H9 (cell line): Measurements from ENCODE around the gene ABCA1. TPM values are rescaled to one million over a fixed set of nuclear protein-coding genes. Genes with fewer than 3 reads are reported as not detected.

Source experiments
- DNase-seq: peaks from one replicate; pipeline ENCODE4 v3.0.0-alpha.2; 2017
- H2AFZ ChIP-seq: one replicate; pipeline ENCODE4 v1.6.1; 2013; ENCODE audit warnings: mild to moderate bottlenecking, low read length, control low read depth, moderate library complexity
- H2AK5ac ChIP-seq: 2 replicates; pipeline ENCODE4 v1.6.1; 2013; ENCODE audit warnings: low read length, control low read depth, mixed read lengths; ENCODE audit not compliant: insufficient read length
- H2BK120ac ChIP-seq: one replicate; pipeline ENCODE4 v1.6.1; 2013; ENCODE audit warnings: low read depth, mild to moderate bottlenecking, low read length, control low read depth, inconsistent platforms; ENCODE audit not compliant: poor library complexity, severe bottlenecking
- H2BK12ac ChIP-seq: 2 replicates; pipeline ENCODE4 v1.6.1; 2013; ENCODE audit warnings: low read length, control low read depth, mixed read lengths, low read depth; ENCODE audit not compliant: insufficient read length
- H2BK15ac ChIP-seq: 2 replicates; pipeline ENCODE4 v1.6.1; 2013; ENCODE audit warnings: low read depth, low read length, control low read depth
- H2BK20ac ChIP-seq: one replicate; pipeline ENCODE4 v1.6.1; 2013; ENCODE audit warnings: low read depth, mild to moderate bottlenecking, low read length, control low read depth, inconsistent platforms; ENCODE audit not compliant: poor library complexity, severe bottlenecking
- H2BK5ac ChIP-seq: 2 replicates; pipeline ENCODE4 v1.6.1; 2013; ENCODE audit warnings: low read length, control low read depth, mixed read lengths; ENCODE audit not compliant: insufficient read length
- H3K14ac ChIP-seq: 2 replicates; pipeline ENCODE4 v1.6.1; 2013; ENCODE audit warnings: low read length, control low read depth; ENCODE audit not compliant: insufficient read depth
- H3K18ac ChIP-seq: 2 replicates; pipeline ENCODE4 v1.6.1; 2013; ENCODE audit warnings: low read depth, mild to moderate bottlenecking, mixed read lengths, low read length, control low read depth; ENCODE audit not compliant: insufficient read length
- H3K23ac ChIP-seq: 2 replicates; pipeline ENCODE4 v1.6.1; 2013; ENCODE audit warnings: low read length, control low read depth, mixed read lengths, low read depth; ENCODE audit not compliant: insufficient read length
- H3K23me2 ChIP-seq: 2 replicates; pipeline ENCODE4 v1.6.1; 2013; ENCODE audit warnings: low read depth, mild to moderate bottlenecking, mixed read lengths, low read length, control low read depth; ENCODE audit not compliant: insufficient read length, poor library complexity, severe bottlenecking
- H3K27ac ChIP-seq: 2 replicates; pipeline ENCODE4 v1.5.1; 2013; ENCODE audit warnings: low read length, control low read depth, mixed read lengths, low read depth; ENCODE audit not compliant: insufficient read length
- H3K27me3 ChIP-seq: 2 replicates; pipeline ENCODE4 v1.6.1; 2013; ENCODE audit warnings: low read length, control low read depth, inconsistent platforms; ENCODE audit not compliant: insufficient read depth
- H3K4ac ChIP-seq: 2 replicates; pipeline ENCODE4 v1.6.1; 2013; ENCODE audit warnings: low read depth, mild to moderate bottlenecking, control low read depth, inconsistent platforms, low read length, moderate library complexity
- H3K4me1 ChIP-seq: 2 replicates; pipeline ENCODE4 v1.6.1; 2013; ENCODE audit warnings: low read length, control low read depth, inconsistent platforms; ENCODE audit not compliant: insufficient read depth
- H3K4me2 ChIP-seq: 2 replicates; pipeline ENCODE4 v1.6.1; 2013; ENCODE audit warnings: low read length, control low read depth, mixed read lengths; ENCODE audit not compliant: insufficient read length, insufficient read depth
- H3K56ac ChIP-seq: 2 replicates; pipeline ENCODE4 v1.6.1; 2013; ENCODE audit warnings: low read depth, mild to moderate bottlenecking, mixed read lengths, low read length, control low read depth; ENCODE audit not compliant: insufficient read length
- H3K79me1 ChIP-seq: 2 replicates; pipeline ENCODE4 v1.6.1; 2013; ENCODE audit warnings: low read depth, mild to moderate bottlenecking, moderate library complexity, low read length, control low read depth, inconsistent platforms; ENCODE audit not compliant: insufficient read depth, poor library complexity, severe bottlenecking
- H3K79me2 ChIP-seq: 2 replicates; pipeline ENCODE4 v1.6.1; 2013; ENCODE audit warnings: low read length, control low read depth, inconsistent platforms; ENCODE audit not compliant: insufficient read depth
- H3K9ac ChIP-seq: 2 replicates; pipeline ENCODE4 v1.6.1; 2013; ENCODE audit warnings: low read length, control low read depth, mixed read lengths; ENCODE audit not compliant: insufficient read length; ENCODE audit errors: extremely low read depth
- H3K9me3 ChIP-seq: one replicate; pipeline ENCODE4 v1.6.1; 2013; ENCODE audit warnings: low read depth, low read length, inconsistent platforms; ENCODE audit not compliant: control insufficient read depth
- H3T11ph ChIP-seq: one replicate; pipeline ENCODE4 v1.6.1; 2013; ENCODE audit warnings: mild to moderate bottlenecking, low read length, control low read depth, inconsistent platforms
- H4K20me1 ChIP-seq: one replicate; pipeline ENCODE4 v1.6.1; 2013; ENCODE audit not compliant: control insufficient read depth, insufficient read length, insufficient read depth
- H4K5ac ChIP-seq: 2 replicates; pipeline ENCODE4 v1.6.1; 2013; ENCODE audit warnings: low read depth, mild to moderate bottlenecking, mixed read lengths, low read length, control low read depth; ENCODE audit not compliant: insufficient read length
- H4K8ac ChIP-seq: replicated peaks from 2 replicates; pipeline ENCODE4 v1.6.1; 2013; ENCODE audit warnings: low read length, control low read depth, mixed read lengths, low read depth; ENCODE audit not compliant: insufficient read length
- H4K91ac ChIP-seq: 2 replicates; pipeline ENCODE4 v1.6.1; 2013; ENCODE audit warnings: low read depth, mild to moderate bottlenecking, moderate library complexity, mixed read lengths, low read length, control low read depth; ENCODE audit not compliant: insufficient read length
- H3K27ac Mint-ChIP-seq, 3 experiments: 2 replicates in 2 of 3; 3 replicates in 1 of 3; pipeline ENCODE4 v1.8.0; 2020 to 2021; ENCODE audit warnings: mixed read lengths in 3 of 3, mild to moderate bottlenecking in 1 of 3, moderate library complexity in 1 of 3
- H3K27me3 Mint-ChIP-seq: 2 replicates; pipeline ENCODE4 v1.8.0; 2021; ENCODE audit warnings: low read depth, mild to moderate bottlenecking, moderate library complexity, mixed read lengths
- H3K36me3 Mint-ChIP-seq, 3 experiments: 2 replicates in 2 of 3; 3 replicates in 1 of 3; pipeline ENCODE4 v1.8.0; 2020 to 2021; ENCODE audit warnings: low read depth in 3 of 3, mixed read lengths in 3 of 3; ENCODE audit not compliant: insufficient read depth in 1 of 3
- H3K4me1 Mint-ChIP-seq, 2 experiments: 2 replicates each; pipeline ENCODE4 v1.8.0; 2020; ENCODE audit warnings: mixed read lengths in 2 of 2
- H3K4me3 Mint-ChIP-seq, 2 experiments: 2 replicates in 1 of 2; 3 replicates in 1 of 2; pipeline ENCODE4 v1.8.0; 2020 to 2021; ENCODE audit warnings: mild to moderate bottlenecking in 2 of 2, mixed read lengths in 2 of 2, moderate library complexity in 1 of 2
- H3K9me3 Mint-ChIP-seq, 2 experiments: 2 replicates in 1 of 2; 3 replicates in 1 of 2; pipeline ENCODE4 v1.8.0; 2020; ENCODE audit warnings: mild to moderate bottlenecking in 2 of 2, mixed read lengths in 2 of 2, moderate library complexity in 1 of 2
- CTCF ChIP-seq: fragments of 200-600 bp; sonication (generic); conservative IDR thresholded peaks from 3 replicates; pipeline ENCODE4 v1.8.0; 2021; ENCODE audit warnings: antibody characterized with exemption, mild to moderate bottlenecking
- WGBS: extraction: QIAGEN DNeasy Blood & Tissue Kit; methylation state at CpG from one replicate; pipeline ENCODE4 v1.1.7; 2013; ENCODE audit warnings: missing lambda C conversion rate, low lambda C conversion rate, mixed read lengths; ENCODE audit not compliant: insufficient read length; ENCODE audit errors: extremely low coverage; 5-methylcytosine and 5-hydroxymethylcytosine counted together
- total RNA-seq: library from RNA; stranded (reverse); gene quantifications from 2 replicates; pipeline ENCODE4 v1.2.1, GENCODE V29; 2021

Gene ABCA1
- total RNA-seq, 1 experiment from 2014 or later: 16.6 TPM

GRCh38 chr9:104972242-104972866 lies 44.4 kb upstream of the ABCA1 start:
- no peaks in the 10 kb centered on the region for H3K79me2 ChIP-seq
- H3K18ac ChIP-seq: no peak overlapping the region
- peaks cover 8% of the 10 kb centered on the region for H3K23me2 ChIP-seq
- H2BK12ac ChIP-seq: no peak overlapping the region
- no peaks in the 10 kb centered on the region for H3K79me1 ChIP-seq
- H4K20me1 ChIP-seq: no peaks in the 10 kb centered on the region
- no peak for DNase-seq
- no peak for TF ChIP-seq CTCF
- H2BK15ac ChIP-seq: no peak overlapping the region
- H3K36me3 Mint-ChIP-seq: no peaks in the 10 kb centered on the region; a peak in 1 of 7 replicates
- no peaks in the 10 kb centered on the region for H3K27me3 ChIP-seq
- H2BK20ac ChIP-seq: no peak overlapping the region
- H3K56ac ChIP-seq: no peak overlapping the region
- H3T11ph ChIP-seq: no peak overlapping the region
- H4K91ac ChIP-seq: no peak overlapping the region
- peaks cover 34 to 37% of the 10 kb centered on the region in 2 experiments for H3K4me1 Mint-ChIP-seq
- no peak overlapping the region for H3K23ac ChIP-seq
- H2BK5ac ChIP-seq: no peak overlapping the region
- no peak overlapping the region for H2AK5ac ChIP-seq
- no peak overlapping the region for H2BK120ac ChIP-seq
- no peak overlapping the region for H3K27ac ChIP-seq
- no peak overlapping the region for H2AFZ ChIP-seq
- H3K27me3 Mint-ChIP-seq: peaks cover 4% of the 10 kb centered on the region
- no peak overlapping the region for H3K27ac Mint-ChIP-seq
- H3K9me3 Mint-ChIP-seq: no peaks in the 10 kb centered on the region
- WGBS: no CpG with 5 or more reads among the region's 4 CpGs
- no peak overlapping the region for H3K14ac ChIP-seq
- no peak overlapping the region for H4K5ac ChIP-seq
- no peak overlapping the region for H3K4me3 Mint-ChIP-seq
- no peak overlapping the region for H3K4ac ChIP-seq
- H4K8ac ChIP-seq: no peak overlapping the region
- H3K4me1 ChIP-seq: peaks cover 3% of the 10 kb centered on the region; the same call in 1 of the 2 replicates
- no peaks in the 10 kb centered on the region for H3K9me3 ChIP-seq
- H3K9ac ChIP-seq: no peak overlapping the region
- no peak overlapping the region for H3K4me2 ChIP-seq
